Measurements from ENCODE around the gene TFF3.

Gene TFF3

DNA sequence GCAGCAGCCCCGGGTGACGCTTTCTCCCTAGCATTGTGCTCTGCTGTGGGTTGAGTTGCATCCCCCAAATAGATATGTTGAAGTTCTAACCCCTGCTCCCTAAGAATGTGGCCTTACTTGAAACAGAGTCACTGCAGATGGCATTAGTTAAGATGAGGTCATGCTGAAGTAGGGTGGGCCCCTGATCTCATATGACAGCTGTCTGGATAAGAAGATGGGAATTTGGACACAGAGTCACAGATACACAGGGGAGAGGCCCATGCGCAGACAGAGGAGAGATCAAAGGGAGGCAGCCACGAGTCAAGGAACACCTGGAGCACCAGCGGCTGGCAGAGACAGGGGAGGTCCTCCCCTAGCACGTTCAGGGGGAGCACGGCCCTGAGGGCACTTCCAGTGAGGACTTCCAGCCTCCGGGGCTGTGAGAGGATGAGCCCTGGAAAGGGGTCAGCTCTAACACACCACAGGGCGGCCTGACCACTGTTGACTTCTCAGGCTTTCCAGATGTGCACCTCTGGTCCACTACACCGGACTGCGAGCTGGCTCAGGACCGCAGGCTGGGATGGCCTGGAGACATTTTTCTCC is 49.9 kb downstream of the TFF3 start:
- Histone ChIP-seq H3K36me3 (no peaks in the 10 kb centered on the region), H3K27ac (no peak overlapping the region), H3K4me1 (ENCODE audit: control insufficient read depth in 1 of 2, insufficient read depth in 1 of 2, low read depth in 1 of 2, low read length in 1 of 2) (peaks cover 54 to 68% of the 10 kb centered on the region in 2 experiments), H3K9me3 (no peaks in the 10 kb centered on the region), H3K27me3 (no peaks in the 10 kb centered on the region), H3K4me3 (ENCODE audit: low read depth in 1 of 2, low read length in 1 of 2) (no peak overlapping the region)
- TF ChIP-seq, protein P1, sequence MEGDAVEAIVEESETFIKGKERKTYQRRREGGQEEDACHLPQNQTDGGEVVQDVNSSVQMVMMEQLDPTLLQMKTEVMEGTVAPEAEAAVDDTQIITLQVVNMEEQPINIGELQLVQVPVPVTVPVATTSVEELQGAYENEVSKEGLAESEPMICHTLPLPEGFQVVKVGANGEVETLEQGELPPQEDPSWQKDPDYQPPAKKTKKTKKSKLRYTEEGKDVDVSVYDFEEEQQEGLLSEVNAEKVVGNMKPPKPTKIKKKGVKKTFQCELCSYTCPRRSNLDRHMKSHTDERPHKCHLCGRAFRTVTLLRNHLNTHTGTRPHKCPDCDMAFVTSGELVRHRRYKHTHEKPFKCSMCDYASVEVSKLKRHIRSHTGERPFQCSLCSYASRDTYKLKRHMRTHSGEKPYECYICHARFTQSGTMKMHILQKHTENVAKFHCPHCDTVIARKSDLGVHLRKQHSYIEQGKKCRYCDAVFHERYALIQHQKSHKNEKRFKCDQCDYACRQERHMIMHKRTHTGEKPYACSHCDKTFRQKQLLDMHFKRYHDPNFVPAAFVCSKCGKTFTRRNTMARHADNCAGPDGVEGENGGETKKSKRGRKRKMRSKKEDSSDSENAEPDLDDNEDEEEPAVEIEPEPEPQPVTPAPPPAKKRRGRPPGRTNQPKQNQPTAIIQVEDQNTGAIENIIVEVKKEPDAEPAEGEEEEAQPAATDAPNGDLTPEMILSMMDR (IDR thresholded peaks at IDR 0.05) = no peak

DNA sequence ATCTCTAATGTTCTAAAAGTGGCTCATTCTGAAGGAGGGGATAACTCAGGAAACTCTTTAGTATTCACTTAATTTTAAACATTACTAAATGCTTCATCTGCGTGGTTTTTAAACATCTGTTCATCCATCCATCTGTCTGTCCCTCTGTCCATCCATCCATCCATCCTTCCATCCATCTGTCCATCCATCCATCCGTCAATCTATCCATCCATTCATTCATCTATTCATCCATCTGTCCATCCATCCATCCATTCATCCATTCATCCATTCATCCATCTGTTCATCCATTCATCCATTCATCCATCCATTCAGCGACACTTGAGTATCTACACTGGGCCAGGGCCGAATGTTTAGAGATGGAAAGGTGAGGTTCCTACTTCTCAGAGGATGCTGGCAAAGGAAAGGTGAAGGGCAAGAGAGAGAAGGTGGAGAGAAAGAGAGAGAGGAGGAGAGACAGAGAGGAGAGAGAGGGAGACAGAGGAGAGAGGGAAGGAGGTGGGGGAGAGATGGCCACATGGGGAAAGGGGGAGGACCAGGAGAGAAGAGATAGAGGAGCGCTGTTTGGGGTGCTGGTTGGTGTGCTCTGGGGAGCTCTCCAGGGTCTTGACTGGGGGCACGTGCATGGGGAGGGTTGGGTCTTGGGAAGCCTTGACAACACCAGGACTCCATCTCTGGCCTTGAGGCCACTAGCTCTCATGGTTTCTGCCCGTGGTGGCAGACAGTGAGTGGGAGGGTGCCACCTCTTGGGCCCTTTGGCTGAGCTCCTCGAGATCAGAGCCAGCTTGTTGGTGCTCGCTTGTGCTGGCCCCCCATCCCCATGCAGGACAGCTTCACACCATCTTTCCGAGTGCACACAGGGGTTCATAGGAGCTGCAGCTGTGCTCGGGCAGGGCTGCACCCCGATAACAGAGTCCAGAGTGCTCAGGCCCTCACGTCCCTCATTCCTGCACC is 50.7 kb downstream of the TFF3 start:
- Histone ChIP-seq H3K4me1 (ENCODE audit: control insufficient read depth in 1 of 2, insufficient read depth in 1 of 2, low read depth in 1 of 2, low read length in 1 of 2) (peaks cover 59 to 70% of the 10 kb centered on the region in 2 experiments), H3K9me3 (no peaks in the 10 kb centered on the region), H3K27me3 (no peaks in the 10 kb centered on the region), H3K4me3 (ENCODE audit: low read depth in 1 of 2, low read length in 1 of 2) (no peak overlapping the region), H3K36me3 (no peaks in the 10 kb centered on the region), H3K27ac (no peak overlapping the region)
- TF ChIP-seq, protein P1 (IDR thresholded peaks at IDR 0.05) = no peak

DNA sequence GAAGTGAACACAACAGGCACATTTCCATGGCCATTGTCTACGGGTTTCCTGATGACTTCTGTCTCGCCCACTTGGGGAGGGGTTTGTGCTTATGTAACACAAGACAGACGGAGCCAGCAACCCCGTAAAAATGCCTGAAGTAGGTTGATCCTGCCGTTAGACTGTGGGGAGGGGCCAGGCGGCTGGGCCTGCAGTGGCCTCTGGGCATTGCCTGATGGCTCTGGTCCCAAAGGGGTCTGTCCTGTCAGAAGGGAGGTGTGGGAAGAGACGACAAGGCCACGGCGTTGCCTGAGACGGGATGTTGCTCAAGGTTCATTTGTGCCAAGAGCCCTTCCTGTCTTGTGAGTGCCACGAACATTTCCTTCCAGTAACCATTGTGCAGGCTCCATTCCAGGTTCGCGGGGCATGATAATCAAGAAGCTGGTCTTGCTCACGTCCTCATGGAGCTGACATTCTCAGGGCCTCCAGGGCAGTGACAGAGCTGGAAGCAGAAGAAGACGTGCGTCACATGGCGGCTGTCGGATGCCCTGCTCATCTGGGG is 51.5 kb downstream of the TFF3 start:
- TF ChIP-seq, protein P1 (IDR thresholded peaks at IDR 0.05) = no peak
- H3K27ac ChIP-seq = peak overlapping the region; percentile 64
- no peaks in the 10 kb centered on the region for H3K27me3 ChIP-seq
- no peaks in the 10 kb centered on the region for H3K36me3 ChIP-seq
- H3K9me3 ChIP-seq = no peaks in the 10 kb centered on the region
- peaks cover 53 to 66% of the 10 kb centered on the region in 2 experiments for H3K4me1 ChIP-seq (ENCODE audit: control insufficient read depth in 1 of 2, insufficient read depth in 1 of 2, low read depth in 1 of 2, low read length in 1 of 2)
- H3K4me3 ChIP-seq (ENCODE audit: low read depth in 1 of 2, low read length in 1 of 2) = peak overlapping the region; percentile 10 to 23

DNA sequence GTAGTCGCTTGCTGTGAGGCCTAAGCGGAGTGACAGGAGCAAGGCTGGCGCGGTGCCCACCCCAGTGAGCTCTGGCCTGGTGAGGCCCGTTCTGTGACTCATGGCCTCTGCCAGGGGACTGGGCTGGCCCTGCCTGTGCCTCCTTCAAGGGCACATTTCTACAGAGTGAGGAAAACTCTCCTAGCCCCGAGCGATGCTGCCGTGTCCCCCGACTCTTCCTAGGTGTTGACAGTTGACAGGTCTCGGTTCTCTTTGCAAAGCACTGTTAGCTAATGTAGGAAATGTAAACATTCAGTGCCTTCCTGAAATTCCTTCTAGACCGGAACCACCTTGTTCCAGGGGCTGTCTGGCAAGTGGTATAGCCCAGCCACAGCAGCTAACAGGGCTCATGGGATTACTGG is 52.4 kb downstream of the TFF3 start:
- Histone ChIP-seq H3K27me3 (no peaks in the 10 kb centered on the region), H3K4me3 (ENCODE audit: low read depth in 1 of 2, low read length in 1 of 2) (no peak overlapping the region), H3K4me1 (ENCODE audit: control insufficient read depth in 1 of 2, insufficient read depth in 1 of 2, low read depth in 1 of 2, low read length in 1 of 2) (peaks cover 45 to 62% of the 10 kb centered on the region in 2 experiments), H3K9me3 (no peaks in the 10 kb centered on the region), H3K36me3 (no peaks in the 10 kb centered on the region), H3K27ac (peak overlapping the region; percentile 64)
- TF ChIP-seq, protein P1 (IDR thresholded peaks at IDR 0.05) = no peak

DNA sequence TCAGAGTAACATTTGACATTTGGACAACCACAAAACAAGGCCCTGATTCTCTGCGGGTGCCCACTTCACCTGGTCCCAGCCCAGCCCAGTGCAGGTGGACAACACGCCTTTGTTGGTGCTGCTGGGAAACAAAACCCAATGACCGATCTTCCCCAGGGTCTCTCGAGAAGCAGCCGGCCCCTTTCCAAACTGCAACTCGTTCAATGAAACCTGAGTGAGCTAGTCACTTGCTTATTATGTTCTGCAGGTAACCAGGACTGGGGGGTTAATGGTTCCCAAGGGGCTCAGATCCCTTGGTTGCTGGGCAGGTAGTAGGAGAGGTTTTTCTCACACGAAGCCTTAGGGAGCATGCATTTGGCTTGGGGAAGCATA is 53.4 kb downstream of the TFF3 start:
- Histone ChIP-seq H3K9me3 (no peaks in the 10 kb centered on the region), H3K4me1 (ENCODE audit: control insufficient read depth in 1 of 2, insufficient read depth in 1 of 2, low read depth in 1 of 2, low read length in 1 of 2) (peaks cover 43 to 56% of the 10 kb centered on the region in 2 experiments), H3K27me3 (no peaks in the 10 kb centered on the region)

More for the DNA sequence above, 53.4 kb downstream of the TFF3 start:
- no peaks in the 10 kb centered on the region for H3K36me3 ChIP-seq
- H3K4me3 ChIP-seq (ENCODE audit: low read depth in 1 of 2, low read length in 1 of 2) = no peak overlapping the region
- H3K27ac ChIP-seq = no peak overlapping the region
- TF ChIP-seq, protein P1 (IDR thresholded peaks at IDR 0.05) = no peak
